GM23338 (cell line): ENCODE results near the gene HSPH1. TPM values are rescaled to one million over a fixed set of nuclear protein-coding genes. Genes with fewer than 3 reads are reported as not detected.

Experiments used
- ATAC-seq: fragments of 200-7000 bp; cut with Tn5 transposase; 3 replicates; pipeline ENCODE4 v1.9.1; 2020
- DNase-seq: peaks from one replicate; pipeline ENCODE4 v3.0.0-alpha.2; 2015; ENCODE audit warnings: low spot score
- H2AFZ ChIP-seq: fragments of 200-600 bp; sonication (generic); 2 replicates; pipeline ENCODE4 v1.8.0; 2016; ENCODE audit warnings: antibody characterized with exemption, mild to moderate bottlenecking, moderate library complexity
- H3F3A ChIP-seq: fragments of 200-600 bp; sonication (generic); replicated peaks from 2 replicates; pipeline ENCODE4 v1.8.0; 2017; ENCODE audit warnings: antibody characterized with exemption, mixed run types, low read depth
- H3K27ac ChIP-seq: fragments of 200-600 bp; sonication (generic); 2 replicates; pipeline ENCODE4 v1.6.1; 2016; ENCODE audit warnings: low read depth
- H3K27me3 ChIP-seq: fragments of 200-600 bp; sonication (generic); 2 replicates; pipeline ENCODE4 v1.8.0; 2016; ENCODE audit warnings: mild to moderate bottlenecking, mixed run types, moderate library complexity; ENCODE audit not compliant: insufficient read depth
- H3K36me3 ChIP-seq: fragments of 200-600 bp; sonication (generic); 2 replicates; pipeline ENCODE4 v1.8.0; 2016; ENCODE audit warnings: mild to moderate bottlenecking; ENCODE audit not compliant: insufficient read depth
- H3K4me1 ChIP-seq: fragments of 200-600 bp; sonication (generic); 2 replicates; pipeline ENCODE4 v1.8.0; 2016; ENCODE audit warnings: mild to moderate bottlenecking, moderate library complexity; ENCODE audit not compliant: insufficient read depth
- H3K4me2 ChIP-seq: fragments of 200-600 bp; sonication (generic); 2 replicates; pipeline ENCODE4 v1.7.1; 2017; ENCODE audit warnings: mixed run types
- H3K4me3 ChIP-seq: fragments of 200-600 bp; sonication (generic); 2 replicates; pipeline ENCODE4 v1.6.1; 2016; ENCODE audit warnings: mixed run types
- H3K79me2 ChIP-seq: fragments of 200-600 bp; sonication (generic); replicated peaks from 2 replicates; pipeline ENCODE4 v1.8.0; 2017; ENCODE audit warnings: mild to moderate bottlenecking; ENCODE audit not compliant: insufficient read depth
- H3K9me2 ChIP-seq: fragments of 200-600 bp; sonication (generic); 2 replicates; pipeline ENCODE4 v1.8.0; 2017; ENCODE audit not compliant: insufficient read depth
- H4K20me1 ChIP-seq: fragments of 200-600 bp; sonication (generic); replicated peaks from 2 replicates; pipeline ENCODE4 v1.8.0; 2017; ENCODE audit warnings: mild to moderate bottlenecking; ENCODE audit not compliant: insufficient read depth
- H3K27ac Mint-ChIP-seq: 2 replicates; pipeline ENCODE4 v1.8.0; 2020; ENCODE audit warnings: inconsistent platforms, mild to moderate bottlenecking, moderate library complexity, mixed read lengths
- H3K27me3 Mint-ChIP-seq: 3 replicates; pipeline ENCODE4 v1.8.0; 2022; ENCODE audit warnings: low read depth, mild to moderate bottlenecking, moderate library complexity, mixed read lengths, inconsistent platforms; ENCODE audit not compliant: insufficient read depth, poor library complexity
- H3K36me3 Mint-ChIP-seq: 3 replicates; pipeline ENCODE4 v1.8.0; 2021; ENCODE audit warnings: low read depth, mild to moderate bottlenecking, inconsistent platforms, moderate library complexity, mixed read lengths
- H3K4me1 Mint-ChIP-seq: 3 replicates; pipeline ENCODE4 v1.8.0; 2020; ENCODE audit warnings: mild to moderate bottlenecking, inconsistent platforms, mixed read lengths
- H3K4me3 Mint-ChIP-seq: 3 replicates; pipeline ENCODE4 v1.8.0; 2021; ENCODE audit warnings: moderate library complexity, mild to moderate bottlenecking, inconsistent platforms, mixed read lengths
- H3K9me3 Mint-ChIP-seq: 3 replicates; pipeline ENCODE4 v1.8.0; 2020; ENCODE audit warnings: moderate library complexity, mild to moderate bottlenecking, inconsistent platforms, mixed read lengths
- ETS1 ChIP-seq: IDR thresholded peaks from 2 replicates; pipeline ENCODE4 v1.6.1; 2016; ENCODE audit warnings: antibody characterized with exemption
- POLR2AphosphoS5 ChIP-seq: IDR thresholded peaks from 2 replicates; pipeline ENCODE4 v1.6.1; 2016; ENCODE audit warnings: antibody characterized with exemption, low read depth
- ZNF462 ChIP-seq: fragments of 250-450 bp; sonication (Bioruptor Pico); IDR thresholded peaks from 2 replicates; pipeline ENCODE4 v1.5.0; 2020; ENCODE audit warnings: mild to moderate bottlenecking, moderate library complexity
- long read RNA-seq: library from polyadenylated mRNA; unstranded; transcript quantifications from one replicate; pipeline ENCODE4 v2.0.0, GENCODE V29; 2020; ENCODE audit not compliant: unreplicated experiment
- polyA plus RNA-seq: library from polyadenylated mRNA; unstranded; fragments of >200 nt; fragmentation: Nextera tagmentation; extraction: Ambion mirVana; gene quantifications from 2 replicates; pipeline ENCODE4 v1.2.1, GENCODE V29; 2016
- total RNA-seq: library from RNA; depleted of rRNA; stranded (reverse); fragments of >200 nt; shearing (Covaris generic); gene quantifications from 2 replicates; pipeline ENCODE4 v1.2.3, GENCODE V29; 2014; rRNA removed

HSPH1 gene
- total RNA-seq (98.0 and 112 TPM in 2 replicates), polyA plus RNA-seq (142 and 147 TPM in 2 replicates)
- long read RNA-seq, full-length matches to known transcripts = 4 of 44 reads
- long read RNA-seq, partial matches to known transcripts = 37 of 44 reads
- long read RNA-seq, other reads (novel, unspliced or antisense) = 3 of 44 reads

- peaks cover 47% of the 10 kb centered on the region for H3K79me2 ChIP-seq
- peaks cover 9% of the 10 kb centered on the region for H3K27me3 Mint-ChIP-seq
Observed at GRCh38 chr13:31161557-31162150, at the start of gene HSPH1. Gene HSPH1 (minus strand): TSS chr13:31161904. CDS start chr13:31161582, 322 bp downstream.

More at GRCh38 chr13:31161557-31162150, at the start of gene HSPH1:
- Histone ChIP-seq H2AFZ (peak within 1 kb of the TSS; percentile 94), H3K4me1 (peaks cover 12% of the 10 kb centered on the region), H4K20me1 (peaks cover 12% of the 10 kb centered on the region), H3F3A (no peaks in the 10 kb centered on the region), H3K4me2 (peak within 1 kb of the TSS; percentile 90), H3K27ac (peak within 1 kb of the TSS; percentile 62; the same call in 1 of the 2 replicates), H3K9me2 (no peaks in the 10 kb centered on the region), H3K36me3 (peaks cover 11% of the 10 kb centered on the region; the same call in 1 of the 2 replicates), H3K4me3 (peak within 1 kb of the TSS; percentile 75), H3K27me3 (no peaks in the 10 kb centered on the region)
- Mint-ChIP-seq H3K4me3 (peak within 1 kb of the TSS; percentile 97), H3K9me3 (no peaks in the 10 kb centered on the region), H3K36me3 (peaks cover 18% of the 10 kb centered on the region; the same call in 2 of the 3 replicates), H3K27ac (peak within 1 kb of the TSS; percentile 99), H3K4me1 (peaks cover 21% of the 10 kb centered on the region)
- ATAC-seq (peak; percentile 89), DNase-seq (peak; percentile 98)
- TF ChIP-seq POLR2AphosphoS5 = peak; percentile 75
- TF ChIP-seq ETS1 = no peak
- no peak for TF ChIP-seq ZNF462 (CRISPR knock-in tag)
